Measurements from ENCODE around the gene PDGFRB. TPM values are rescaled to one million over a fixed set of nuclear protein-coding genes. Genes with fewer than 3 reads are reported as not detected.

The PDGFRB gene
- polyA plus RNA-seq, 2 of the 4 experiments (the other 2 are of a cell fraction) = 0.22 TPM

- ChIA-PET CTCF (interaction anchor here (1.2 to 1.7 kb wide), 3 partner anchors 14 to 51 kb away, joined by 4 to 6 read pairs (median 4); no protein-coding TSS in a partner anchor), POLR2A (no interaction called here)
- Histone ChIP-seq H3K27ac (no peak within 1 kb of the TSS), H3K4me3 (no peak within 1 kb of the TSS), H3K9me3 (no peaks in the 10 kb centered on the region), H3K4me1 (peaks cover 5% of the 10 kb centered on the region; the same call in 1 of the 3 replicates), H3K4me2 (no peak within 1 kb of the TSS)
- no peak for DNase-seq (ENCODE audit: low read depth in 1 of 2, low spot score in 1 of 2)
- TF ChIP-seq JUN (IDR thresholded peaks at IDR 0.05) (no peak), CHD2 (IDR thresholded peaks at IDR 0.05; ENCODE audit: low read length, partially characterized antibody) (no peak), E2F6 (IDR thresholded peaks at IDR 0.05; ENCODE audit: borderline replicate concordance, low read depth) (no peak), ESRRA (IDR thresholded peaks at IDR 0.05; ENCODE audit: borderline replicate concordance, low read length) (no peak), EP300 (IDR thresholded peaks at IDR 0.05) (no peak), JUNB (IDR thresholded peaks at IDR 0.05) (no peak), POLR2A (IDR thresholded peaks at IDR 0.05; ENCODE audit: low read length) (no peak), POLR2AphosphoS2 (conservative IDR thresholded peaks at IDR 0.05; ENCODE audit: low read length) (no peak), EHMT2 (IDR thresholded peaks at IDR 0.05; ENCODE audit: low read depth) (no peak)
- no peak for ATAC-seq
- no peak for FAIRE-seq
- 95% methylated on average over 41 of the region's 93 CpGs for WGBS (ENCODE audit: missing lambda C conversion rate)
Measured at GRCh38 chr5:150166650-150167511, 11.2 kb upstream of the PDGFRB start, which contains the start of gene CDX1. Gene CDX1 (plus strand): TSS chr5:150166778. CDS start chr5:150166877, 99 bp downstream.

GRCh38 chr5:150166037-150166649, 10.5 kb upstream of the PDGFRB start:
- H3K4me1 ChIP-seq = peaks cover 8% of the 10 kb centered on the region; the same call in 1 of the 3 replicates
- H3K4me2 ChIP-seq = no peak overlapping the region
- ATAC-seq (no peak), DNase-seq (ENCODE audit: low read depth in 1 of 2, low spot score in 1 of 2) (no peak), FAIRE-seq (no peak)
- ChIA-PET CTCF (interaction anchor here (1.2 to 1.7 kb wide), 3 partner anchors 13 to 52 kb away, joined by 4 to 6 read pairs (median 4); no protein-coding TSS in a partner anchor), POLR2A (no interaction called here)
- WGBS (ENCODE audit: missing lambda C conversion rate) = 85% methylated on average over 24 of the region's 27 CpGs
- H3K27ac ChIP-seq = no peak overlapping the region
- no peak for TF ChIP-seq GATA3 (IDR thresholded peaks at IDR 0.05; ENCODE audit: borderline replicate concordance)
- TF ChIP-seq RCOR1 (IDR thresholded peaks at IDR 0.05; ENCODE audit: low read depth, low read length) = no peak
- TF ChIP-seq FOXS1 (CRISPR knock-in tag; IDR thresholded peaks at IDR 0.05) = no peak
- TF ChIP-seq ZFP36 (IDR thresholded peaks at IDR 0.05; ENCODE audit: borderline replicate concordance, partially characterized antibody) = no peak
- no peak for TF ChIP-seq TFCP2L1 (CRISPR knock-in tag; IDR thresholded peaks at IDR 0.05)
- TF ChIP-seq JUNB (IDR thresholded peaks at IDR 0.05) = no peak
- no peak for TF ChIP-seq SMC3 (IDR thresholded peaks at IDR 0.05)
- no peak overlapping the region for H3K4me3 ChIP-seq
- H3K9me3 ChIP-seq = no peaks in the 10 kb centered on the region

- Histone ChIP-seq H3K9me3 (no peaks in the 10 kb centered on the region), H3K4me2 (no peak overlapping the region), H3K27ac (0 out of 6 replicates have a peak overlapping the region, but pooled peaks of 1 of the 2 experiments have one; percentile 29), H3K4me3 (no peak overlapping the region), H3K4me1 (peaks cover 8% of the 10 kb centered on the region; the same call in 1 of the 3 replicates)
- 81% methylated on average over 6 of the region's 6 CpGs for WGBS (ENCODE audit: missing lambda C conversion rate)
- DNase-seq (ENCODE audit: low read depth in 1 of 2, low spot score in 1 of 2) (no peak), FAIRE-seq (no peak), ATAC-seq (no peak)
- ChIA-PET CTCF (interaction anchor here (0.7 to 8.8 kb wide), 5 partner anchors 11 to 186 kb away, joined by 3 to 140 read pairs (median 3); no protein-coding TSS in a partner anchor), POLR2A (no interaction called here)
- TF ChIP-seq JUNB (IDR thresholded peaks at IDR 0.05) (no peak), TP53 (CRISPR knock-in tag; IDR thresholded peaks at IDR 0.05) (no peak), NPAS2 (CRISPR knock-in tag; IDR thresholded peaks at IDR 0.05; ENCODE audit: borderline replicate concordance) (no peak), CBX2 (IDR thresholded peaks at IDR 0.05; ENCODE audit: borderline replicate concordance, low read depth) (no peak), REST (IDR thresholded peaks at IDR 0.05) (no peak), CTCF (IDR thresholded peaks at IDR 0.05) (no peak), ELK1 (IDR thresholded peaks at IDR 0.05; ENCODE audit: low read depth, low read length) (no peak), JUN (IDR thresholded peaks at IDR 0.05) (no peak), ATOH8 (CRISPR knock-in tag; IDR thresholded peaks at IDR 0.05; ENCODE audit: low read depth) (no peak)
Measured at GRCh38 chr5:150164211-150164980, 8.8 kb upstream of the PDGFRB start.

Measured in A549 (cell line).